Pancreas (tissue), 10 donors: Measurements from ENCODE around the gene ATAT1. TPM values are rescaled to one million over a fixed set of nuclear protein-coding genes. Genes with fewer than 3 reads are reported as not detected.
"Not testable (repeated sequence)": the region's sequence is repeated elsewhere in the genome, so short reads cannot be mapped to it uniquely, and the experiment has no call there.

ENCODE experiments used
- ATAC-seq, 4 donors: fragments of 200-7000 bp; cut with Tn5 transposase; one replicate each; pipeline versions ENCODE4 v1.8.0 to v1.9.1; 2020; ENCODE audit warnings: mild to moderate bottlenecking in 4 of 4, moderate library complexity in 4 of 4
- DNase-seq, 6 donors: peaks; one replicate each; pipeline ENCODE4 v3.0.0-alpha.2; 2020
- FAIRE-seq: peaks from 2 replicates; lab custom pipeline; 2012; peaks lifted over from hg19 to GRCh38; lab: Jason Lieb, UNC
- H3K27ac ChIP-seq, 4 donors: fragments of 200-600 bp; sonication (generic); 1 replicate in 3 of 4; 2 replicates in 1 of 4; pipeline versions ENCODE4 v1.5.0 to v1.8.0; 2020
- H3K27me3 ChIP-seq, 4 donors: fragments of 200-600 bp; one replicate each; pipeline ENCODE4 v1.8.0; 2021
- H3K36me3 ChIP-seq, 3 donors: fragments of 200-600 bp; sonication (generic) in 1 of 3; one replicate each; pipeline versions ENCODE4 v1.5.0 to v1.8.0; 2020 to 2021
- H3K4me1 ChIP-seq, 3 donors: fragments of 200-600 bp; one replicate each; pipeline ENCODE4 v1.8.0; 2021
- H3K4me3 ChIP-seq, 4 donors: fragments of 200-600 bp; sonication (generic) in 2 of 4; one replicate each; pipeline versions ENCODE4 v1.5.0 to v1.8.0; 2020 to 2021
- H3K9me3 ChIP-seq, 4 donors: fragments of 200-600 bp; one replicate each; pipeline ENCODE4 v1.8.0; 2021
- CTCF ChIP-seq, 4 donors: fragments of 200-600 bp; sonication (generic) in 3 of 4; IDR thresholded peaks; one replicate each; pipeline versions ENCODE4 v1.5.0 to v1.8.0; 2021; ENCODE audit warnings: antibody characterized with exemption in 4 of 4
- WGBS, 2 donors: extraction: QIAGEN DNeasy Blood & Tissue Kit; methylation state at CpG; one replicate each; pipeline ENCODE4 v1.1.7; 2013; 5-methylcytosine and 5-hydroxymethylcytosine counted together
- intact Hi-C, 3 donors: fragments of 100-400 bp; cut with DNase I; formaldehyde crosslinking; loops; one replicate each; pipeline versions ENCODE4 v1.11.1 to v1.14.2; 2022
- polyA plus RNA-seq, 2 donors: library from polyadenylated mRNA; stranded (reverse); fragments of 200-250 nt; gene quantifications; one replicate each; pipeline ENCODE4 v1.2.3, GENCODE V29; 2013
- total RNA-seq, 6 donors: library from RNA; stranded (reverse); fragmentation: NEBNext Ultra II Directional in 4 of 6; extraction: Animal tissue kit (Norgen Biotek cat#: 25700) in 4 of 6; gene quantifications; one replicate each; pipeline versions ENCODE4 v1.2.1 to v1.2.4, GENCODE V29; 2021 to 2023
- donor health status: healthy with polysubstance abuse.
- donor health status: DM: no; HTN: no; CAD: no; lungs with moderate emphysema.
- donor health status: DM: no; HTN: no; CAD: no.
- donor health status: control.
- donor health status: control.
- donor health status: Bipolar disorder and iron deficiency.
- donor health status: DM: yes; HTN: yes; CAD: no.
- donor health status: DM: no; HTN: no; CAD: no.
- donor health status: DM: no; HTN: no; CAD: no.
- donor health status: DM: yes; HTN: yes; CAD: no.

ATAT1 gene
- total and polyA plus RNA-seq, 8 donors = 2.1 to 9.1 (median 3.6) TPM

- 89 to 94% methylated on average over 12 of the region's 12 CpGs for WGBS, 2 donors
- H3K4me3 ChIP-seq = no peak overlapping the region
- no peak for ATAC-seq
- intact Hi-C loops = no loop called here
- no peak for DNase-seq
- no peaks in the 10 kb centered on the region for H3K27me3 ChIP-seq
- peaks cover 0 to 49% (median 33%) of the 10 kb centered on the region in 3 donors for H3K36me3 ChIP-seq
- TF ChIP-seq CTCF (IDR thresholded peaks at IDR 0.05) = no peak
- no peaks in the 10 kb centered on the region for H3K9me3 ChIP-seq
- FAIRE-seq = no peak
- peaks cover 0 to 8% (median 0%) of the 10 kb centered on the region in 3 donors for H3K4me1 ChIP-seq
- no peak overlapping the region for H3K27ac ChIP-seq
Observed at GRCh38 chr6:30651143-30651542, 24.5 kb downstream of the ATAT1 start.

- Histone ChIP-seq H3K4me3 (no peak overlapping the region), H3K36me3 (peaks cover 0 to 71% (median 54%) of the 10 kb centered on the region in 3 donors), H3K27me3 (no peaks in the 10 kb centered on the region), H3K9me3 (no peaks in the 10 kb centered on the region), H3K27ac (no peak overlapping the region), H3K4me1 (no peaks in the 10 kb centered on the region)
- FAIRE-seq = no peak
- 82 to 84% methylated on average over 19 of the region's 19 CpGs for WGBS, 2 donors
- intact Hi-C loops = no loop called here
- no peak for TF ChIP-seq CTCF (IDR thresholded peaks at IDR 0.05)
- no peak for ATAC-seq
- DNase-seq = no peak
Observed at GRCh38 chr6:30654798-30655742, 28.4 kb downstream of the ATAT1 start.

- H3K4me1 ChIP-seq = no peaks in the 10 kb centered on the region
- H3K4me3 ChIP-seq = no peak overlapping the region
- TF ChIP-seq CTCF (IDR thresholded peaks at IDR 0.05) = no peak
- H3K36me3 ChIP-seq = peaks cover 0 to 77% (median 54%) of the 10 kb centered on the region in 3 donors
- H3K27ac ChIP-seq = no peak overlapping the region
- FAIRE-seq = no peak
- DNase-seq = no peak
- intact Hi-C loops = no loop called here
- ATAC-seq = no peak
- H3K9me3 ChIP-seq = no peaks in the 10 kb centered on the region
- WGBS, 2 donors = 93 to 99% methylated on average over 3 of the region's 3 CpGs
- no peaks in the 10 kb centered on the region for H3K27me3 ChIP-seq
Observed at GRCh38 chr6:30655743-30656094, 29.0 kb downstream of the ATAT1 start.

GRCh38 chr6:30656513-30656912 is 29.8 kb downstream of the ATAT1 start:
- ATAC-seq (peak in 2 of 4 donors; percentile 24 to 30), DNase-seq (no peak), FAIRE-seq (no peak)
- intact Hi-C loops = no loop called here
- peaks cover 0 to 74% (median 61%) of the 10 kb centered on the region in 3 donors for H3K36me3 ChIP-seq
- 79 to 82% methylated on average over 7 of the region's 7 CpGs for WGBS, 2 donors
- TF ChIP-seq CTCF (IDR thresholded peaks at IDR 0.05) = no peak
- no peaks in the 10 kb centered on the region for H3K27me3 ChIP-seq
- no peaks in the 10 kb centered on the region for H3K4me1 ChIP-seq
- H3K4me3 ChIP-seq = no peak overlapping the region
- H3K27ac ChIP-seq = no peak overlapping the region
- H3K9me3 ChIP-seq = no peaks in the 10 kb centered on the region

GRCh38 chr6:30657454-30657853 is 30.8 kb downstream of the ATAT1 start:
- peaks cover 0 to 77% (median 66%) of the 10 kb centered on the region in 3 donors for H3K36me3 ChIP-seq
- intact Hi-C loops = no loop called here
- no peak overlapping the region for H3K27ac ChIP-seq
- ATAC-seq (no peak), DNase-seq (no peak), FAIRE-seq (no peak)
- no peak overlapping the region for H3K4me3 ChIP-seq
- no peaks in the 10 kb centered on the region for H3K27me3 ChIP-seq
- no peak for TF ChIP-seq CTCF (IDR thresholded peaks at IDR 0.05)
- no peaks in the 10 kb centered on the region for H3K9me3 ChIP-seq
- H3K4me1 ChIP-seq = no peaks in the 10 kb centered on the region

- H3K4me1 ChIP-seq, intact Hi-C loops, H3K27me3 ChIP-seq, H3K4me3 ChIP-seq, H3K9me3 ChIP-seq, FAIRE-seq, DNase-seq, H3K27ac ChIP-seq, ATAC-seq: not testable (repeated sequence)
- peaks cover 0 to 77% (median 71%) of the 10 kb centered on the region in 3 donors for H3K36me3 ChIP-seq
- 87 to 89% methylated on average over 5 of the region's 5 CpGs for WGBS, 2 donors
Observed at GRCh38 chr6:30657922-30658321, 31.2 kb downstream of the ATAT1 start.
